K562 (cell line): ENCODE measurements around the gene EFCAB12. TPM values are rescaled to one million over a fixed set of nuclear protein-coding genes. Genes with fewer than 3 reads are reported as not detected.

Experiments used
- ATAC-seq: fragments of 200-7000 bp; cut with Tn5 transposase; 3 replicates; pipeline ENCODE4 v1.9.1; 2020; ENCODE audit warnings: moderate library complexity
- BruUV-seq: library from RNA; stranded (reverse); fragments of 400-500 nt; replicated peaks from 2 replicates; lab custom pipeline; 2021; lab: Mats Ljungman, UMichigan
- CTCF ChIA-PET: fragments of 300-600 bp; formaldehyde crosslinking; extraction: SDS; loops from one replicate; lab custom pipeline; 2021; ENCODE audit warnings: low intra/inter-chr PET ratio; lab: Yijun Ruan, JAX
- POLR2A ChIA-PET: fragments of 300-600, 350-650 bp; sonication (Branson Sonifier 250); formaldehyde crosslinking; extraction: SDS; loops from one replicate; lab custom pipeline; 2021; ENCODE audit warnings: antibody characterized with exemption, inconsistent platforms; lab: Yijun Ruan, JAX
- DNase-seq, 4 experiments: peaks; one replicate each; pipeline versions ENCODE4 v3.0.0 to v3.0.0-alpha.2; 2011 to 2018; ENCODE audit warnings: low spot score in 3 of 4, mixed read lengths in 3 of 4; ENCODE audit errors: extremely low read depth in 1 of 4
- FAIRE-seq: peaks from 2 replicates; lab custom pipeline; 2011; peaks lifted over from hg19 to GRCh38; lab: Jason Lieb, UNC
- H2AFZ ChIP-seq: 2 replicates; pipeline ENCODE4 v1.6.0; 2011; ENCODE audit warnings: low read depth, low read length, control low read depth, inconsistent platforms
- H3K27ac ChIP-seq: fragments of 200-600 bp; 3 replicates; pipeline ENCODE4 v1.8.0; 2011; ENCODE audit warnings: low read depth, mild to moderate bottlenecking, control low read depth, inconsistent platforms, low read length, moderate library complexity, mixed read lengths; ENCODE audit errors: extremely low read depth
- H3K27me3 ChIP-seq, 2 experiments: fragments of 300-600 bp in 1 of 2; 2 replicates in 1 of 2; 3 replicates in 1 of 2; pipeline versions ENCODE4 v1.6.0 to v1.8.0; 2011; ENCODE audit warnings: inconsistent platforms in 2 of 2, low read length in 2 of 2, mild to moderate bottlenecking in 1 of 2, mixed read lengths in 1 of 2, moderate library complexity in 1 of 2; ENCODE audit not compliant: control insufficient read depth in 2 of 2, insufficient read depth in 2 of 2
- H3K36me3 ChIP-seq: fragments of 300-600 bp; 3 replicates; pipeline ENCODE4 v1.8.0; 2011; ENCODE audit warnings: mild to moderate bottlenecking, low read length, inconsistent platforms; ENCODE audit not compliant: control insufficient read depth, insufficient read depth
- H3K4me1 ChIP-seq, 2 experiments: fragments of 200-600 bp in 1 of 2; replicated peaks in 1 of 2; 2 replicates in 1 of 2; 3 replicates in 1 of 2; pipeline versions ENCODE4 v1.5.1 to v1.8.0; 2011; ENCODE audit warnings: inconsistent platforms in 2 of 2, low read length in 2 of 2, mild to moderate bottlenecking in 1 of 2, mixed read lengths in 1 of 2, moderate library complexity in 1 of 2; ENCODE audit not compliant: control insufficient read depth in 2 of 2, insufficient read depth in 2 of 2
- H3K4me2 ChIP-seq: 2 replicates; pipeline ENCODE4 v1.6.1; 2011; ENCODE audit warnings: low read length, control low read depth, inconsistent platforms, mixed read lengths; ENCODE audit not compliant: insufficient read depth
- H3K4me3 ChIP-seq: fragments of 200-600 bp; sonication (generic), shearing (Covaris generic); 2 replicates; pipeline ENCODE4 v1.5.1; 2016; ENCODE audit warnings: control low read depth, inconsistent platforms
- H3K79me2 ChIP-seq: fragments of 200-600 bp; 3 replicates; pipeline ENCODE4 v1.8.0; 2011; ENCODE audit warnings: low read length, inconsistent platforms; ENCODE audit not compliant: control insufficient read depth, insufficient read depth
- H3K9ac ChIP-seq, 2 experiments: 2 replicates each; pipeline versions ENCODE4 v1.6.0 to v1.6.1; 2011; ENCODE audit warnings: low read depth in 2 of 2, low read length in 2 of 2, control low read depth in 1 of 2, inconsistent platforms in 1 of 2, mild to moderate bottlenecking in 1 of 2, mixed read lengths in 1 of 2; ENCODE audit not compliant: insufficient read depth in 1 of 2
- H3K9me1 ChIP-seq: one replicate; pipeline ENCODE4 v1.6.0; 2011; ENCODE audit warnings: inconsistent platforms, mild to moderate bottlenecking, low read length, moderate library complexity; ENCODE audit not compliant: control insufficient read depth, insufficient read depth
- H3K9me3 ChIP-seq: replicated peaks from 2 replicates; pipeline ENCODE4 v1.5.1; 2011; ENCODE audit warnings: low read depth, low read length, inconsistent platforms; ENCODE audit not compliant: control insufficient read depth, insufficient read depth
- H4K20me1 ChIP-seq: replicated peaks from 2 replicates; pipeline ENCODE4 v1.6.1; 2011; ENCODE audit warnings: low read length, inconsistent platforms, mixed read lengths; ENCODE audit not compliant: control insufficient read depth, insufficient read depth
- CHD2 ChIP-seq: IDR thresholded peaks from 2 replicates; pipeline ENCODE4 v1.6.1; 2011; ENCODE audit warnings: low read depth, low read length
- ILF3 ChIP-seq: fragments of 450-650 bp; IDR thresholded peaks from 2 replicates; pipeline ENCODE4 v1.6.1; 2018; ENCODE audit warnings: antibody characterized with exemption, mild to moderate bottlenecking, moderate library complexity, borderline replicate concordance
- TARDBP ChIP-seq: fragments of 450-650 bp; IDR thresholded peaks from 2 replicates; pipeline ENCODE4 v1.6.1; 2016
- ZBTB43 ChIP-seq: sonication (generic); formaldehyde crosslinking; IDR thresholded peaks from 2 replicates; pipeline ENCODE4 v1.8.0; 2023; ENCODE audit warnings: mild to moderate bottlenecking, missing genetic modification reagents
- ZNF175 ChIP-seq: fragments of 200-800 bp; sonication (Bioruptor generic); IDR thresholded peaks from 2 replicates; pipeline ENCODE4 v1.6.1; 2016; ENCODE audit warnings: low read depth, mild to moderate bottlenecking, missing genetic modification characterization, missing compliant biosample characterization
- WGBS: fragments of 100-300 bp; shearing (Covaris generic); methylation state at CpG from one replicate; pipeline ENCODE4 v1.1.6; 2016; ENCODE audit warnings: low coverage, mixed read lengths; ENCODE audit not compliant: insufficient coverage; ENCODE audit errors: missing lambda C conversion rate; 5-methylcytosine and 5-hydroxymethylcytosine counted together
- in situ Hi-C: fragments of 300-500 bp; cut with MboI; formaldehyde crosslinking; loops from 4 replicates; pipeline ENCODE4 v1.15.0; 2018; ENCODE audit warnings: inconsistent platforms, mixed read lengths
- intact Hi-C: fragments of 100-400 bp; cut with micrococcal nuclease; formaldehyde crosslinking; loops from 2 replicates; pipeline ENCODE4 v1.14.2; 2022
- polyA plus RNA-seq, 8 experiments: library from polyadenylated mRNA; depleted of rRNA in 4 of 8; stranded (reverse) in 5 of 8; unstranded in 3 of 8; fragments of >200 nt; fragmentation: Nextera tagmentation in 2 of 8; fragmentation: Illumina TruSeq in 1 of 8; extraction: Ambion mirVana in 2 of 8; extraction: Trizol in 1 of 8; gene quantifications; 2 replicates each; pipeline versions ENCODE4 v1.2.1 to v1.2.3, GENCODE V29; 2011 to 2014; ENCODE audit warnings: inconsistent platforms in 1 of 8, missing spikeins in 1 of 8
- total RNA-seq, 7 experiments: library from RNA; depleted of rRNA in 6 of 7; stranded (reverse); fragments of >200 nt in 6 of 7; fragmentation: Illumina TruSeq in 2 of 7; extraction: Trizol in 2 of 7; gene quantifications; 2 replicates each; pipeline versions ENCODE4 v1.2.1 to v1.2.3, GENCODE V29; 2011 to 2021; ENCODE audit warnings: low replicate concordance in 1 of 7

EFCAB12 gene
- total and polyA plus RNA-seq, 9 of the 15 experiments (the other 6 are each of a cell fraction or from before 2014, with no cell fraction given) = 0.08 to 0.95 (median 0.56) TPM; not detected in 1

DNA sequence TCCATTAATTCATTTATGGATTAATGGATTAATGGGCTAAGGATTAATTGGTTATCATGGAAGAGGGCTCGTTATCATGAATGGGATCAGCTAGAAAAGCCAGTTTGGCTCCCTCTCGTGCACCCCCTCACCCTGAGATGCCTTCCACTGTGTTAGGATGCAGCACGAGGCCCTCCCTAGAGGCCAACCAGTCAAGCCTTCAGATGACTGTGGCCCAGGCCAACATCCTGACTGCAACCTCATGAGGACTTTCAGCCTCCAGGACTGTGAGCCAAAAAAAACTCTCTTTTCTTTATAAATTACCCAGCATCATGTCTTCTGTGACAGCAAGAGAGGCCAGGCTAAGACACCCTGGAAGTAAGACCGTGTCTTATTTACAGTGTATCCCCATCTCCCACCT, 9.0 kb downstream of the EFCAB12 start:
- no peak overlapping the region for H3K9ac ChIP-seq
- H3K27me3 ChIP-seq = no peaks in the 10 kb centered on the region
- ATAC-seq (no peak), FAIRE-seq (no peak), DNase-seq (no peak)
- POLR2A ChIA-PET = interaction anchor here (2.0 kb wide), 1 partner anchor 9 kb away, joined by 5 read pairs; the partner anchor contains the start of gene EFCAB12
- intact Hi-C loops = loop anchor here (10.0 kb wide), 1 partner anchor 95 kb away; no protein-coding TSS in a partner anchor
- CTCF ChIA-PET = no interaction called here
- H2AFZ ChIP-seq = no peak overlapping the region
- no peaks in the 10 kb centered on the region for H4K20me1 ChIP-seq
- H3K4me1 ChIP-seq = peaks cover 20 to 31% of the 10 kb centered on the region in 2 experiments; a peak in 4 of 5 replicates
- no TSS peak for BruUV-seq
- H3K4me3 ChIP-seq = no peak overlapping the region
- H3K36me3 ChIP-seq = no peaks in the 10 kb centered on the region
- no peaks in the 10 kb centered on the region for H3K9me1 ChIP-seq
- WGBS = 51% methylated on average over 2 of the region's 4 CpGs
- H3K4me2 ChIP-seq = no peak overlapping the region
- no peaks in the 10 kb centered on the region for H3K9me3 ChIP-seq
- in situ Hi-C loops = no loop called here
- no peak overlapping the region for H3K27ac ChIP-seq
- TF ChIP-seq ZBTB43 (CRISPR knock-in tag) (no peak), CHD2 (no peak), ZNF175 (CRISPR knock-in tag) (no peak), ILF3 (no peak), TARDBP (no peak)
- H3K79me2 ChIP-seq = no peaks in the 10 kb centered on the region
